ENCODE measurements around the gene MYL12A.

Gene MYL12A

GRCh38 chr18:3256693-3257626, 9.4 kb downstream of the MYL12A start:
- peak; percentile 60 for DNase-seq

GRCh38 chr18:3257627-3258120, 10.1 kb downstream of the MYL12A start:
- DNase-seq = no peak

GRCh38 chr18:3260995-3261372, 13.4 kb downstream of the MYL12A start:
- DNase-seq = no peak

GRCh38 chr18:3261373-3262233, 14.0 kb downstream of the MYL12A start, which contains the start of gene MYL12B:
Gene MYL12B (plus strand): TSS chr18:3262133. CDS start chr18:3272899, 10,766 bp downstream.
- DNase-seq = peak; percentile 86

- peak; percentile 40 for DNase-seq
Measured at GRCh38 chr18:3262234-3263131, 14.9 kb downstream of the MYL12A start.

DNA sequence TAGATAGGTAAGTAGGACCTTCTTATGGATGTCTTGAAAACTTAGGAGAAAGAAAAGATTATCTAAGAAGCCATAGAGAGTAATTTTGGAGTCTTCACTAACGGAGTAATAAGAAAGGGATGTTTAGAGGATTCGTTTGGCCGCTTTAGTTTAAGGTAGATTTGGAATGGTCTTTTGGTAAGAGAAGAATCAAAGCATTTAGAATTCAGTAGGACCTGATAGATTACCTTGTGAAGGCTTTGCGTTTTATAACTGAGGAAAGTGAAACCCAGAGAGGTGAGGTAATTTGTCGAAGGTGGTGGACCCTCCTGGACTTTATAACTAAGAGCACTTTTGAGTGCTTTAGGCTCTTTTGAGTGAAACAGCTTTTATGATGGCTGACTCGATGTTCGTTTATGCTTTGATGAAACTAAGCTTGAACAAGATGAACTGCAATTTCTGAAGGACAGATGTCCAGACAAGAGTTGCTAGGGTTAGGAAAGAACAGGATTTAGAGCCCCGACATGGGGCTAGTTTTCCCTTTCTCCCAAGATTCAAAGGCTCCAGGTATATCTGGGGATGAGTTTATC, 15.6 kb downstream of the MYL12A start:
- no peak for DNase-seq

DNA sequence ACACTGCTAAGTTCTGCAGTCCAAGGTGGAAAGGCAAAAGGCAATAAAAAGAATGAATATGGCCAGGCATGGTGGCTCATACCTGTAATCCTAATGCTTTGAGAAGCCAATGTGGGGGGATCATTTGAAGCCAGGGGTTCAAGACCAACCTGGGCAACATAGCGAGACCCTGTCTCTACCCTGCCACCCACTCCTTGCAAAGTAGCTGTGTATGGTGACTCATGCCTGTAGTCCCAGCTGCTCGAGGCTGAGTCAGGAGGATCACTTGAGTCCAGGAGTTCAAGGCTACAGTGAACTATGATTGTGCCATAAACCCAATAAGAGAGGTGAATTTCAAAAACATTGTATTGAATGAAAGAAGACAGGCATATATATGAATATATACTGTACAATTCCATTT, 16.8 kb downstream of the MYL12A start:
- DNase-seq = no peak

DNA sequence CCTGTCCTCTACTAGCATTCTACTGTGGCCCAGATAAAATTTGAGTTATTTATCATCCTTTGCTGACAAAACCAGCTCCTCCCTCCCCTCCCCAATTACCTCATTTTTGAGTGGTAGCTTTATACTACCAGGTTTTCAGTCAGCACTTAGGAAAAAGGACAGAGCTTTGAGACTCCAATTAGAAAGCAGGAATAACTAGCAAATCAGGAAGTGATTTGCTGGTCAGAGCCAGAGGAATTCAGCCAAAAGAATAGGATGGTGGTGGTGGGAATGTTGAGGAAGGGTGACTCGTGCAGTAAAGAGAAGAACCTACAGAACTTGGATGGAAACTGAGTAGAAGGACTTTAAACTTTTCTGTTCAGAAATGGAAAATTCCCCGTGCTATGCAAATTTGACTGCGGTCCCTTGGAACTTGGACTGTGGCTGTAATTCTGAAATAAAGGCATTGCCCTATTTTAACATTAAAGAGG, 18.0 kb downstream of the MYL12A start:
- DNase-seq = no peak

GRCh38 chr18:3266062-3266608, 18.5 kb downstream of the MYL12A start:
- no peak for DNase-seq

DNA sequence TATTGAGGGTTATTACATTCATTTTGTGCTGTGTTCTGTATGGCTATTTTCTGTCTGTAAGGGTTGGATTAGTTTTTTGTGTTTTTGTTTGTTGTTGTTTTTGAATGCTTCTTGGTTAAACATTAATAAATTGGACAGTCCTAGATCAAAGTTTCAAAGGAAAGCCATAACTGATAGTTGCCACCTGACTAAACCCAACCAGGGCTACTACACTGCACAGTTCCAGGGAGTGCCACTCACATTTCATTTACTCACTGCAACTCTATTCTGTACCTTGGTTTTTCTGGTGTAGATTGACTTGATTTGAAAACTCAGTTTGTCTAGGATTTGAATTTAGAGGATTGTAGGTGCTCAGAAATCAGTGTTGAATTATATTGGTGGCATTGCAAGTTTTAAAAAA, 20.7 kb downstream of the MYL12A start:
- no peak for DNase-seq

- DNase-seq = peak; percentile 65
Measured at GRCh38 chr18:3269241-3269913, 21.8 kb downstream of the MYL12A start.

- DNase-seq = no peak
Measured at GRCh38 chr18:3269914-3270299, 22.3 kb downstream of the MYL12A start.

DNA sequence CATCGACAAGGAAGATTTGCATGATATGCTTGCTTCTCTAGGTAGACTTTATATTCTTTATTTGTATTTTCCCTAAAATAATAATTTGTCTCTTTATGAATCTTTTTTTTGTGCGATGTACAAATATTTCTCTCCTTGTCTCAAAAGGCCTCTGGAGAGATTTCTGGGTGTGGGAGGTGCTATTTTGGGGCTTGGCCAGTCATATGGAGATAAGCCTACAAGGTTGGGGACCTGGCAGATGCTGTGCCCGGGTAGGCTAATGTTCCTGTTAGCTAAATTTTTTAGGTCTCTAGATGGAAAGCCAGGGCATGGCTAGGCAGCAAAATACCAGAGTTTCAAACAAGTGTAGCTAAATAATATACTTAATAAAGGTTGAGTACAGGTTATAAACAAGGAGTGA, 25.4 kb downstream of the MYL12A start:
- no peak for DNase-seq

GRCh38 chr18:3277643-3278213, 30.1 kb downstream of the MYL12A start:
- peak; percentile 39 for DNase-seq

DNA sequence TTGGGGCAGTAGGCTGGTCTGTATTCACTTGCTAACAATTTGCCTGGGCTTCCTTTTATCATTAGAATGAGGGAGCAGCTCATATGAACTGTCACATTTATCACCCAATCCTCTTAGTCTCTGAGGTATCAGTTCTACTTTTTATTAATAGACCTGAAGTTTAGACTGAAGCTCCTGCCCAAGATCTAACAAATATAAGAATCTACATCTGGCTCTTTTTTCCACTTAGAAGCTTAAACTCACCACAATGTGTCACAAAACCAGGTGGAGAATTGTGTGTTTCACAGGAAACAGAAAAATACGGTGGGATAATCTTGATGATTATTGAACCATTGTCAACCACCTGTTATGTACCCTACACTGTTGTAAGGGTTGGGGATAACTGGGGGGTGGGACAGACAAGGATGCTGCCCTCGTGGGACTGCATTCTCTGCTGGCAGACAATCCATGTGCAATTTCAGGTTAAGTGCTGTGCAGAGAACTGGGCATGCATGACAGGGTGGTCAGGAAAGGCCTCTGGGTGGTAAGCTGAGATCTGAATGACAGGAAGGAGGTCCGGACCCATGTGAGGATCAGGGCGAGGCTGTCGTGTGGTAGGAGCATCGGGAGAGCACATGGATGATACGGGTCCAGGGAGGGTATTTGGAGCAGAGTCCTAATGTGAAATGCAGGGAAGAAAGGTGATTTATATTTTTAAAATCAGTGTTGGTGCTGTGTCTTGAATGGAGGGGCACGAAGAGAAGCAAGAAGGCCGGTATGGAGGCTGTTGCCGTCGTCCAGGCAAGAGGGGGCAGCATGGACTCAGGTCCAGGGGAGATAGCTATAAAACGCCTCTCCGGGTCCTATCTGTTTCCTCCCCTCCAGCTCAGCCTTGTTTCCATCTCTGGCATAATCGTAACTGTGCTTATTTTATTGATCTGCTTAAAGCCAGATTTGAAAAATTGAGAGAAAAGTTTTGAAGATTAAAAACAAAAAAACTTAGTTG, 31.9 kb downstream of the MYL12A start:
- peak; percentile 36 for DNase-seq

GRCh38 chr18:3281456-3282400, 34.1 kb downstream of the MYL12A start:
- DNase-seq = peak; percentile 81

- no peak for DNase-seq
Measured at GRCh38 chr18:3283253-3283863, 35.8 kb downstream of the MYL12A start.

- DNase-seq = no peak
Measured at GRCh38 chr18:3283908-3284307, 36.3 kb downstream of the MYL12A start.
